GM23338 (cell line): ENCODE data around the gene GSS. TPM values are rescaled to one million over a fixed set of nuclear protein-coding genes. Genes with fewer than 3 reads are reported as not detected.

Experiments used
- ATAC-seq: fragments of 200-7000 bp; cut with Tn5 transposase; 3 replicates; pipeline ENCODE4 v1.9.1; 2020
- DNase-seq: peaks from one replicate; pipeline ENCODE4 v3.0.0-alpha.2; 2015; ENCODE audit warnings: low spot score
- H2AFZ ChIP-seq: fragments of 200-600 bp; sonication (generic); 2 replicates; pipeline ENCODE4 v1.8.0; 2016; ENCODE audit warnings: antibody characterized with exemption, mild to moderate bottlenecking, moderate library complexity
- H3F3A ChIP-seq: fragments of 200-600 bp; sonication (generic); replicated peaks from 2 replicates; pipeline ENCODE4 v1.8.0; 2017; ENCODE audit warnings: antibody characterized with exemption, mixed run types, low read depth
- H3K27ac ChIP-seq: fragments of 200-600 bp; sonication (generic); 2 replicates; pipeline ENCODE4 v1.6.1; 2016; ENCODE audit warnings: low read depth
- H3K27me3 ChIP-seq: fragments of 200-600 bp; sonication (generic); 2 replicates; pipeline ENCODE4 v1.8.0; 2016; ENCODE audit warnings: mild to moderate bottlenecking, mixed run types, moderate library complexity; ENCODE audit not compliant: insufficient read depth
- H3K36me3 ChIP-seq: fragments of 200-600 bp; sonication (generic); 2 replicates; pipeline ENCODE4 v1.8.0; 2016; ENCODE audit warnings: mild to moderate bottlenecking; ENCODE audit not compliant: insufficient read depth
- H3K4me1 ChIP-seq: fragments of 200-600 bp; sonication (generic); 2 replicates; pipeline ENCODE4 v1.8.0; 2016; ENCODE audit warnings: mild to moderate bottlenecking, moderate library complexity; ENCODE audit not compliant: insufficient read depth
- H3K4me2 ChIP-seq: fragments of 200-600 bp; sonication (generic); 2 replicates; pipeline ENCODE4 v1.7.1; 2017; ENCODE audit warnings: mixed run types
- H3K4me3 ChIP-seq: fragments of 200-600 bp; sonication (generic); 2 replicates; pipeline ENCODE4 v1.6.1; 2016; ENCODE audit warnings: mixed run types
- H3K79me2 ChIP-seq: fragments of 200-600 bp; sonication (generic); replicated peaks from 2 replicates; pipeline ENCODE4 v1.8.0; 2017; ENCODE audit warnings: mild to moderate bottlenecking; ENCODE audit not compliant: insufficient read depth
- H3K9me2 ChIP-seq: fragments of 200-600 bp; sonication (generic); 2 replicates; pipeline ENCODE4 v1.8.0; 2017; ENCODE audit not compliant: insufficient read depth
- H4K20me1 ChIP-seq: fragments of 200-600 bp; sonication (generic); replicated peaks from 2 replicates; pipeline ENCODE4 v1.8.0; 2017; ENCODE audit warnings: mild to moderate bottlenecking; ENCODE audit not compliant: insufficient read depth
- H3K27ac Mint-ChIP-seq: 2 replicates; pipeline ENCODE4 v1.8.0; 2020; ENCODE audit warnings: inconsistent platforms, mild to moderate bottlenecking, moderate library complexity, mixed read lengths
- H3K27me3 Mint-ChIP-seq: 3 replicates; pipeline ENCODE4 v1.8.0; 2022; ENCODE audit warnings: low read depth, mild to moderate bottlenecking, moderate library complexity, mixed read lengths, inconsistent platforms; ENCODE audit not compliant: insufficient read depth, poor library complexity
- H3K36me3 Mint-ChIP-seq: 3 replicates; pipeline ENCODE4 v1.8.0; 2021; ENCODE audit warnings: low read depth, mild to moderate bottlenecking, inconsistent platforms, moderate library complexity, mixed read lengths
- H3K4me1 Mint-ChIP-seq: 3 replicates; pipeline ENCODE4 v1.8.0; 2020; ENCODE audit warnings: mild to moderate bottlenecking, inconsistent platforms, mixed read lengths
- H3K4me3 Mint-ChIP-seq: 3 replicates; pipeline ENCODE4 v1.8.0; 2021; ENCODE audit warnings: moderate library complexity, mild to moderate bottlenecking, inconsistent platforms, mixed read lengths
- H3K9me3 Mint-ChIP-seq: 3 replicates; pipeline ENCODE4 v1.8.0; 2020; ENCODE audit warnings: moderate library complexity, mild to moderate bottlenecking, inconsistent platforms, mixed read lengths
- CREB1 ChIP-seq: fragments of 250-450 bp; sonication (Bioruptor Pico); IDR thresholded peaks from 2 replicates; pipeline ENCODE4 v1.5.0; 2020; ENCODE audit warnings: low read depth, mild to moderate bottlenecking, moderate library complexity
- CTCF ChIP-seq, 2 experiments: fragments of 200-600 bp in 1 of 2; sonication (generic) in 1 of 2; conservative IDR thresholded peaks; 2 replicates each; pipeline versions ENCODE4 v1.5.1 to v1.6.1; 2016 to 2017; ENCODE audit warnings: antibody characterized with exemption in 2 of 2, low read depth in 2 of 2, mild to moderate bottlenecking in 2 of 2, moderate library complexity in 1 of 2
- ETS1 ChIP-seq: IDR thresholded peaks from 2 replicates; pipeline ENCODE4 v1.6.1; 2016; ENCODE audit warnings: antibody characterized with exemption
- EZH2 ChIP-seq: fragments of 200-600 bp; sonication (generic); IDR thresholded peaks from one replicate; pipeline ENCODE4 v1.8.0; 2017; ENCODE audit warnings: antibody characterized with exemption, mild to moderate bottlenecking, low read depth; ENCODE audit not compliant: unreplicated experiment
- EZH2phosphoT487 ChIP-seq: fragments of 200-600 bp; sonication (generic); IDR thresholded peaks from one replicate; pipeline ENCODE4 v1.8.1; 2018; ENCODE audit warnings: antibody characterized with exemption; ENCODE audit not compliant: unreplicated experiment
- JUNB ChIP-seq: IDR thresholded peaks from one replicate; pipeline ENCODE4 v1.6.1; 2016; ENCODE audit warnings: antibody characterized with exemption; ENCODE audit not compliant: unreplicated experiment
- NANOG ChIP-seq: IDR thresholded peaks from 2 replicates; pipeline ENCODE4 v1.6.1; 2016; ENCODE audit warnings: antibody characterized with exemption, borderline replicate concordance
- POLR2AphosphoS5 ChIP-seq: IDR thresholded peaks from 2 replicates; pipeline ENCODE4 v1.6.1; 2016; ENCODE audit warnings: antibody characterized with exemption, low read depth
- REST ChIP-seq: IDR thresholded peaks from one replicate; pipeline ENCODE4 v1.6.1; 2018; ENCODE audit warnings: antibody characterized with exemption; ENCODE audit not compliant: unreplicated experiment
- STAT1 ChIP-seq: IDR thresholded peaks from one replicate; pipeline ENCODE4 v1.6.1; 2016; ENCODE audit warnings: antibody characterized with exemption; ENCODE audit not compliant: unreplicated experiment
- ZNF114 ChIP-seq: fragments of 250-450 bp; sonication (Bioruptor Pico); IDR thresholded peaks from 2 replicates; pipeline ENCODE4 v1.5.0; 2020; ENCODE audit warnings: mild to moderate bottlenecking, moderate library complexity
- ZNF331 ChIP-seq: fragments of 250-450 bp; sonication (Bioruptor Pico); IDR thresholded peaks from 2 replicates; pipeline ENCODE4 v1.5.0; 2020; ENCODE audit warnings: low read depth, mild to moderate bottlenecking, moderate library complexity
- ZNF462 ChIP-seq: fragments of 250-450 bp; sonication (Bioruptor Pico); IDR thresholded peaks from 2 replicates; pipeline ENCODE4 v1.5.0; 2020; ENCODE audit warnings: mild to moderate bottlenecking, moderate library complexity
- polyA plus RNA-seq: library from polyadenylated mRNA; unstranded; fragments of >200 nt; fragmentation: Nextera tagmentation; extraction: Ambion mirVana; gene quantifications from 2 replicates; pipeline ENCODE4 v1.2.1, GENCODE V29; 2016
- total RNA-seq: library from RNA; depleted of rRNA; stranded (reverse); fragments of >200 nt; shearing (Covaris generic); gene quantifications from 2 replicates; pipeline ENCODE4 v1.2.3, GENCODE V29; 2014

GSS gene
- total and polyA plus RNA-seq, 2 experiments from 2014 or later, result 34.0 to 63.3 TPM

GRCh38 chr20:34983089-34983820, 27.6 kb upstream of the GSS start:
- H3K9me2 ChIP-seq, result 0 out of 2 replicates have a peak, but pooled peaks cover 4% of the 10 kb centered on the region
- no peak overlapping the region for H2AFZ ChIP-seq
- H3K4me3 ChIP-seq, result peak overlapping the region; percentile 24; the same call in 1 of the 2 replicates
- DNase-seq (no peak), ATAC-seq (peak; percentile 1; the same call in 1 of the 3 replicates)
- Mint-ChIP-seq H3K27ac (no peak overlapping the region), H3K9me3 (no peaks in the 10 kb centered on the region; the same call in 2 of the 3 replicates), H3K27me3 (peaks cover 26% of the 10 kb centered on the region), H3K4me3 (no peak overlapping the region; the same call in 2 of the 3 replicates), H3K36me3 (no peaks in the 10 kb centered on the region), H3K4me1 (peaks cover 46% of the 10 kb centered on the region)
- no peak overlapping the region; the same call in 1 of the 2 replicates for H3K27ac ChIP-seq
- H3K79me2 ChIP-seq, result no peaks in the 10 kb centered on the region
- H3F3A ChIP-seq, result 0 out of 2 replicates have a peak, but pooled peaks cover 2% of the 10 kb centered on the region
- peak overlapping the region; percentile 69 for H3K4me2 ChIP-seq
- no peaks in the 10 kb centered on the region for H3K36me3 ChIP-seq
- peaks cover 13% of the 10 kb centered on the region; the same call in 1 of the 2 replicates for H3K27me3 ChIP-seq
- peaks cover 33% of the 10 kb centered on the region for H3K4me1 ChIP-seq
- TF ChIP-seq ZNF462 (CRISPR knock-in tag) (no peak), EZH2 (no peak), CREB1 (CRISPR knock-in tag) (no peak), ETS1 (no peak), ZNF114 (CRISPR knock-in tag) (no peak), CTCF (conservative IDR thresholded peaks at IDR 0.05; ENCODE audit: low read depth in 2 of 2) (no peak), EZH2phosphoT487 (no peak), POLR2AphosphoS5 (no peak), STAT1 (no peak), ZNF331 (CRISPR knock-in tag) (no peak), REST (no peak), JUNB (no peak), NANOG (no peak)
- no peaks in the 10 kb centered on the region for H4K20me1 ChIP-seq
